NCI-H69 (cell line): ENCODE results near the gene CCR4.
A peak's percentile ranks its signal among the peaks of the same experiment; 100 is the strongest.
"Not testable (repeated sequence)": the region's sequence is repeated elsewhere in the genome, so short reads cannot be mapped to it uniquely, and the experiment has no call there.

ENCODE experiments used
- DNase-seq: peaks from one replicate; lab custom pipeline; 2025; lab: John Stamatoyannopoulos, UW

The CCR4 gene

DNA sequence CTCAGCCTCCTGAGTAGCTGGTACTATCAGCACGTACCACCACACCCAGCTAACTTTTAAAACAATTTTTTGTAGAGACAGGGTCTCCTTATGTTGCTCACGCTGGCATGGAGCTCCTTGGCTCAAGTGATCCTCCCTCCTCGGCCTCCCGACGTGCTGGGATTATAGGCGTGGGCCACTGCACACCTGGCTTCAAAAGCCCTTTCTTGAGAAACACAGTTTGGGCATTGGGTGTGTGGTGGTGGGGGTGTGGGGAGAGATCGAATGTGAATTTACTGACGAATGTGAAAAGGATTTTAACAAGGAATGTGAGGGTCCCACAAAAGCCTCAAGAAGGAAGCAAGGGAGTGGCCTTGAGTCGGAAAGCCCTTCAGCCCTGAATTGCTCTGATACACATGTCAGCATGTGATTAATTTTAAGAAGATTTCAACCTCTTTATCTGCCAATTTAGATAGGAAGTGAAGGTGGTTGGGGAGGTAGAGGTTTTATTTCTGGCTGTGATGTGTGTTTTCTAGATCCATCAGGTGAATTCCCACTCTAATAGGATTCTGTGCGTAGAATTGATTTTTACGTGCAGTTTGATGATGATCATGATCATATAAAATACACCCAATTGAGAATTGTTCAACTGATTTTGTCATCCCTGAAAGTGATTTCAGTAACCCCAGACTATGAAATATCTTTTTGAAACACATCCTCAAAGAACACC lies 1.1 kb downstream of the CCR4 start:
- DNase-seq: no peak

DNA sequence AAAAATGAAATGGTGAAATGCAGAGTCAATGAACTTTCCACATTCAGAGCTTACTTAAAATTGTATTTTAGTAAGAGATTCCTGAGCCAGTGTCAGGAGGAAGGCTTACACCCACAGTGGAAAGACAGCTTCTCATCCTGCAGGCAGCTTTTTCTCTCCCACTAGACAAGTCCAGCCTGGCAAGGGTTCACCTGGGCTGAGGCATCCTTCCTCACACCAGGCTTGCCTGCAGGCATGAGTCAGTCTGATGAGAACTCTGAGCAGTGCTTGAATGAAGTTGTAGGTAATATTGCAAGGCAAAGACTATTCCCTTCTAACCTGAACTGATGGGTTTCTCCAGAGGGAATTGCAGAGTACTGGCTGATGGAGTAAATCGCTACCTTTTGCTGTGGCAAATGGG lies 3.1 kb downstream of the CCR4 start:
- no peak for DNase-seq

DNA sequence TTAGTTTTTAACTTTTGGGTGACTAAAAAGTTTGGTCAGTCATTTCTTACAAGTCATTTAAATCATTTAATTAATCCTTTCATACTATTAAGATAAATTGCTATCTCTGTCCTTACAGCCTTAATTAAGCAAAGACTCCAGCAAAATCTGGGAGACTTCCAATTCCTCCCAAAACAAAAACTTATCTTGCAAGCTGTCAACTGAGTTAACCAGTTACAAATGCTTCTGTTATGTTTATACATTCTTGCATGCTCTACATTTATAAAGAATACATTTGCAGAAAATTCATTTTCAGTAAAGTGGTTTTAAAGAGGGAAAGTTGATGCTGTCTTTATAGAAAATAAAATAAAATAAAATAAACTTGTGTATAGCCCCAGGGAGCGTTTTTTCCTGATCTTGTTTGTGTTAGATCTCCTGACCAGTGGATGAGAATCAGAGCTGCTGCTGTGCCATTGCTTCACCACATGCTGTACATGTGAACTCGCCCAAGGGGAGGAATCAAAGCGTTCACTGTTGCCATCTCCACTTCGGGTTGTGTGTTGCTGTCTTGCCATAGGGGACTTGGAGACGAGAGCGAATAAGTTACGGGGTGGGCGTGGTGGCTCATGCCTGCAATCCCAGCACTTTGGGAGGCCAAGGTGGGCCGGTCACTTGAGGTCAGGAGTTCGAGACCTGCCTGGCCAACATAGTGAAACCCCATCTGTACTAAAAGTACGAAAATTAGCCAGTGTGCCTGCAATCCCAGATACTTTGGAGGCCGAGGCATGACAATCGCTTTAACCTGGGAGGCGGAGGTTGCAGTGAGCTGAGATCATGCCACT lies 5.5 kb downstream of the CCR4 start:
- DNase-seq: no peak

DNA sequence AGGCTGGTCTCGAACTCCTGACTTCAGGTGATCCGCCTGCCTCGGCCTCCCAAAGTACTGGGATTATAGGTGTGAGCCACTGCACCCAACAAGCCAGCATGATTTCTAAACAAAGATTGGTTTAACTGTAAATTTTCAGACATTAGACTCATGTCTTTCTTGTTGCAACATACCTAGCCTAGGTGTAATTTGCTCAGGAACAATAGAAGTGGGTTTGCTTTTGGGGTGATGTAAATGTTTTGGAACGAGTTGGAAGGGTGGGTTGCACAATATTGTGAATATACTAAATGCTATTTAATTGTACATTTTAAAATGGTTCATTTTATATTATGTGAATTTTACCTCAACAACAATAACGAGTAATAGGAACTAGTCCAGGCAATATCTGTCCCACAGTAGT lies 7.1 kb downstream of the CCR4 start:
- DNase-seq: no peak

DNA sequence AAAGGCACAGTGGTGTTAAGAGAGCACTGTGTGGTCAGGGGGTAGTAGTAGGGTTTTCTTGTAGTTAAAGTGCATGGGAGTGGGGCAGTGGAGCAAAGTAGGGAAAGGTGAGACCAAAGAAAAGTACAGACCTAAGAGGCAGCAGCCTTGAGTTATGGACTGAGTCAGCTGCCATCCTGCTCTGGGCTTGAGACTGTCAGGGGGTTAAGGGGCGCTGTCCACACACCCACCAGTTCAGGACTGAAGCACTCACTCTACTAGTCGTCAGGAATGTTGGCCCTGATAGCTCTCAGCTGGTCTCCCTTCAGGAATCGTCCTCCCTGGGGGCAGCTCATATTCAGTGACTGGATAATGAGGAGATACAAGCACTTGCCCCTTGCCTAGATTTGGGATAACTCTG lies 7.9 kb downstream of the CCR4 start:
- DNase-seq: no peak

DNA sequence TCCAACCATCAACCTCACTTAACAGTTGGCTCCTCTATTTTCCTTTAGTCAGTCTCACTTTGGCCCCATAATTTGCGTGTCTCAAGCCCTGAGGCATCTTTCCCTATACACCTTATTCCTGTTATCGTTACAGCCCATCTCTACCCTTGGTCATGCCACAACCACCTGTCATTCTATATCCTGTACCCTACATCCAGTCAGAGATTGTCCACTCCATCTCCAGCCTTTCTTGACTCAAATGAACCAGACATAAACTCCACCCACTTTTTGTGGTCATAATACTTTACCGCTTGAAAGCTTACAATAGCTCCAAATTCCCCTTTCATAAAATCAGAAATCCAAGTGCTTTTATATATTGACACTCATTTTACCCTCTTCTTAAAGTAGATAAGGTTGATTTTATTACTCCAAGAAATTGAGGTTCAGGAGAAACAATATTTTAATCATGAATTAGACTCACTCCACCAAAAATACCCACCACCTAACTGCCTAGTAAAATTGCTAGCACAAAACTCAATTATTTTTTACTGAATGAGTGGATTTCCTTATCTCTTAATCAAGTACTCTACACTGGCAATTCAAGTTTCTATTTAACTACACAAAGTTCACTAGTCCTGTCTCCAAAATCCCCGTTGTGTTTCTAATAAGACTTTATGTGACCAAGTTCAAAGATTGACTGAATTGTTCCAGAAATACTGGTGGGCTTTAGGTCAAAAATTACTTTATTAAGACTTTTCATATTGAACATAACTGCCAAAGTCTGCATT lies 9.1 kb downstream of the CCR4 start:
- no peak for DNase-seq

DNA sequence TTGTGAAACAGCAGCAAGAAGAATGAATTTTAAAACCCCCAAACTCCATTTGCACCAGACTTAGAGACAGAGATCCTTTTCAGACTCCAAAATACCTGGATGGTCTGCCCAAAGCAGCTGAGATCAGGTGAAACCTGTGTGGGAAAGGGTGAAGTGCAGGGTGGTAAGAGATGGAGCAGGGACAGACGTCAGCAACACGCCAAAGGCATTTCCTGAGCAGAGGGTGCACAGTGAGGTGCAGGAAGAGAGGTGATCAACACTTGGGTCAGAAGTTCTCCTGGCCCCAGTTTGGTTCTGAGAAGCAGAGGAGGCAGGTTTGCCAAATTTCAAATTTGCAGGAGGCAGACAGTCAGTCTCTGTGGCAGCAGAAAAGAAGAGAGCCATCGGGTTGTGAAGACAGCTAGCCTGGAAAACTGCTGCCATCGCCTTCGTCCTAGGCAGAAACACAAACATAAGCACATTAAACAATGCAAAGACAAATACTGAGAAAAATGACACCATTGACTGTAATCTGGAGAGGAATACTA lies 9.8 kb downstream of the CCR4 start:
- DNase-seq: no peak

DNA sequence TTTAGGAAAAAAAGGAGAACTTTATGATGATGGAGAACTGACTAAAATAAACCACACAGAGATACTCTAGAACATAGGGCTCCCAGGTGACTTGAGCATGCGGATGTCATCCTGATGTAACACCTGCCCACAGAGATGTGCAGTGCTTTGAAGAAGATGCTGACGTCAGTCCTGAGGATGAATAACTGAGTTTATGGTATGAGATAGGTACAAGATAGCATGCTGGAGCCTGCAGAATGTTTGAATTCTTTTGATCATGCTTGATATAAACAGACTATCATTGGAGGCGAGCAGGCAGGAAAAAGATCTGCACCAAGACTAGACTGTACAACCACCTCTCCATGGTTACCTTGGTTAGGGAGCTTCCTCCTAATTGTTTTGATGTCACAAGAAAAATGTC lies 12.4 kb downstream of the CCR4 start:
- DNase-seq: no peak

DNA sequence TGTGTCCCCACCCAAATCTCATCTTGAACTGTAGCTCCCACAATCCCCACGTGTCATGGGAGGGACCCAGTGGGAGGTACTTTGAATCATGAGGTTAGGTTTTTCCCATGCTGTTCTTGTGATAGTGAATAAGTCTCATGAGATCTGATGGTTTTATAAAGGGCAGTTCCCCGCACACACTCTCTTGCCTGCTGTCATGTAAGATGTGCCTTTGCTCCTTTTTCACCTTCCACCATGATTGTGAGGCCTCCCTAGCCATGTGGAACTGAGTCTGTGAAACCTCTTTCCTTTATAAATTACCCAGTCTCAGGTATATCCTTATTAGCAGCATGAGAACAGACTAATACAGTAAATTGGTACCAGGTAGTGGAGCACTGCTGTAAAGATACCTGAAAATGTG lies 13.3 kb downstream of the CCR4 start:
- DNase-seq: not testable (repeated sequence)

DNA sequence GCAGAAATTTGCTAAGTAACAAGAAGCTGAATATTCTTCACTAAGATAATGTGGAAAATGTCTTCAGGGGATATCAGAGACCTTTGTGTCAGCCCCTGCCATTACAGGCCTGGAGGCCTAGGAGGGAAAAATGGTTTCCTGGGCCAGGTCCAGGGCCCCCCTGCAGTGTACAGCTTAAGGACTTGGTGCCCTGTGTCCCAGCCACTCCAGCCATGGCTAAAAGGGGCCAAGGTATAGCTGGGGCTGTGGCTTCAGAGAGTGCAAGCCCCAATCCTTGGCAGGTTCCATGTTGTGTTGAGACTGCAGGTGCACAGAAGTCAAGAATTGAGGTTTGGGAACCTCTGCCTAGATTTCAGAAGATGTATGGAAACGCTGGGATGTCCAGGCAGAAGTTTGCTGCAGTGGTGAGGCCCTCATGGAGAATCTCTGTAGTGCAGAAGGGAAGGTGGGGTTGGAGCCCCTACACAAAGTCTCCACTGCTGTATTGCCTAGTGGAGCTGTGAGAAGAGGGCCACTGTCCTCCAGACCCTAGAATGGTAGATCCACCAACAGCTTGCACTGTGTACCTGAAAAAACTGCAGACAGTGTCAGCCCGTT lies 14.3 kb downstream of the CCR4 start:
- DNase-seq: not testable (repeated sequence)

DNA sequence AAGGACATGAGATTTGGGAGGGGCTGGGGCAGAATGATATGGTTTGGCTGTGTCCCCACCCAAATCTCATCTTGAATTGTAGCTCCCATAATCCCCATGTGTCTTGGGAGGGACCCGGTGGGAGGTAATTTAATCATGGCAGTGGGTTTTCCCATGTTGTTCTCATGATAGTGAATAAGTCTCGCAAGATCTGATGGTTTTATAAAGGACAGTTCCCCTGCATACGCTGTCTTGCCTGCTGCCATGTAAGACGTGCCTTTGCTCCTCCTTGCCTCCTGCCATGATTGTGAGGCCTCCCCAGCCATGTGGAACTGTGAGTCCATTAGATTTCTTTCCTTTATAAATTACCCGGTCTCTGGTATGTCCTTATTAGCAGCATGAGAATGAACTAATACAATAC lies 15.2 kb downstream of the CCR4 start:
- not testable (repeated sequence) for DNase-seq

DNA sequence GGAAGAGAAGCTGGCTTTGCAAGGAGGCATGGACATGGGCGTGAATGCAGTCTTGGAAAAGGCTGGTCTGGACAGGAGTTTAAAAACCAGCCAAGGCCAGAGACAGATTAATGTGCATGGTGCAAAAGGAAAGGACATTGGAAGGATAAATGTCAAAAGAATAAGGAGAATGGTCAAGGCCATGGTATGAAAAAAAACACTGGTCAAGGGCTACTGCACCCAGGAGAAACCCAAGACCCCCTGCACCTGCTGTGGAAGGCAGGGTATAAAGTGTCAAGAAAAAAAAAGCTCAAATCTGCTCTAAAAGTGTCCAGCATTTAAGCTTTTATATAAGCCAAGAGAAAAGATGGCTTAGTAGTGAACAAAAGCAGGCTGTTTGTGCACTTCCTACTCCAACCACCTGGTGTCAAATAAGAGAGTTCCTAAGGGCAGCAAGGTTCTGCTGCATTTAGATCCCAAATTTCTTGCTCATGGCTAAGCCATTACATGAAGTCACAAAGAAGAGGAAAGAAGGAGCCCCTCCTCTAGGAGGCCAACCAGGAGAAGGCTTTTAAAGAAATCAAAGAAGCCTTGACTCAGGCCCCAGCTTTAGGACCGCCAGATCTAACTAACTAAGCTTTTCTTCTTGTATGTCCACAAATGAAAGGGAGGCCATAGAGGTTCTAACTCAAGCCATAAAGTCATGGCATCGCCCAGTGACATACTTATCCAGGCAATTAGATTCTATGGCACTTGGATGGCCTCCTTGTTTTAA lies 16.9 kb downstream of the CCR4 start:
- no peak for DNase-seq

DNA sequence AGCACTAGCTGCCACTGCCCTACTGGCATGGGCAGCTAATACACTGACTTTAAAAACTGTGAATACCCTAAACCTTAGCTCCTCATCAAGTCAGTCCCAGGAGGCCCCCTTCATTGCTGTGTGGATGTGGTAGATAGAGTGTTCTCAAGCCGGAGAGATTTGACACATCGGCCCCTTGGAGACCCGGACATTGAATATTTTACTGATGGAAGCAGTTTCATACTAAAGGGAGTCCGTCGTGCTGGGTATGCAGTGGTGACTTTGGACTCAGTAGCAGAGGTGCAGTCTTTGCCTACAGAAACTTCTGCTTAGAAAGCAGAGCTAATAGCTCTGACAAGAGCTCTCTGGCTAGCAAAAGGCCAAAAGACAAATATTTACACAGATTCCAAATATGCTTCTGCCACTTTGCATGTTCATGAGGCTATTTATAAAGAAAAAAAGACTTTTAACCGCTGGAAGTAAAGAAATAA lies 17.5 kb downstream of the CCR4 start:
- no peak for DNase-seq

DNA sequence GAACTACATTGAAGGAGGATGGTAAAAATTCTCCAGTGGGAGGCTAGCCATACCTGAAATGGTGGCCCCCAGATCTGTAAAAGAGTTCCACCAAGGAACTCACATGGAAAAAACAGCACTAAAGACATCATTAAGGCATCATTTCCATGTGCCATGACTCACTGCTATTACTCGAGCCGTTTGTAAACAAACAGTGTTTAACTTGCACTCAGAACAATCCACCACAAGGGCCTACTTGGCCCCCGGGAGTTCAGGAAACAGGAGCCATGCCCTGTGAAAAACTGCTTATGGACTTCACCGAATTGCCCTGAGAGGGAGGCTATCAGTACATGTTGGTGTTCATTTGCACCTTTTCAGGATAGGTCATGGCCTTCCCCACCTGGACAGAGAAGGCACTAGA lies 18.2 kb downstream of the CCR4 start:
- peak; percentile 55 for DNase-seq

DNA sequence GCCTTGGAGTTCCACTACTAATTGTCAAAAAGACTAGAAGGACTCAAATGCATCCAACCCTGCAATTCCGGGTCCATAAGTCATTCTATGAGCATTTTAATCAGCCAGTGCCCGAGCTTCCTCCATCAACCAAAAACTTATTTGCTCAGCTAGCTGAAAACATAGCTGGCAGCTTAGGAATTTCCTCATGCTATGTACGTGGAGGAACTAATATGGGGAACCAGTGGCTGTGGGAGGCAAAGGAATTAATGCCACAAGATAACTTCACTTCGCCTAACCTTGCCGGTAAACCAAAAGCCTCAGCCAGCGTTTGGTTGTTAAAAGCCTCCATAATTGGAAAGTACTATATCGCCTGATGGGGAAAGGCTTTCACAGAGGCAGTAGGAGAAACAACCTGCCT lies 19.8 kb downstream of the CCR4 start:
- not testable (repeated sequence) for DNase-seq

DNA sequence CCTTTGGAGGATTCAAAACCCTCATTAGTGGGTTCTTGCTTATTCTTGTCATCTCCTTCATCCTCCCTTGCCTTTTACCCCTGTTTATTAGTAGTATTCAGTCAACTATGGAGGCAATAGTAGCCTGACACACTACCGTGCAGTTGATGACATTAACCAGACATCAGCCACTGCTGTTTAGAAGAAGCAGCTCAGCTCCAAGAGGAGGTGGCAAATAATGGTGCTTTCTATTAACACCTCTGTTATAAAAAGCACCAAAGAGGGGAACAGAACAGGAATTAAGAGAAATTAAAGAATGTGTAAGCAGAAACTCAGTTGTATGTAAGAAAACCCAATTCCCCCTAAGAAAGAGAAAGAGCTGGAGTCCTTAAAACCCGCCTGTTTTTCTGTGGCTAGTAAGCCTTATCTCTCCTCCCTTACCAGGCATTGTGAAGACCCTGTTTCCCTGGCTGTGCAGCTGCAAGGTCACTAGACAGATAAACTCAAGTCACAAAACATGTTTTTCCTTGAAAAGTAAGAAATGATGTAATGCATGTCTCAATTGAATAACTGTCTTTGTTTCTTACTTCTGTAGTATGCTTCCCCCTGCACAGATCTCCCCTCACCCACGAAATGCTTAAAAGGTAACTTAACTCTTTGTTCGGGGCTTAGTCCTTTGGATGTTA lies 21.2 kb downstream of the CCR4 start:
- DNase-seq: no peak

DNA sequence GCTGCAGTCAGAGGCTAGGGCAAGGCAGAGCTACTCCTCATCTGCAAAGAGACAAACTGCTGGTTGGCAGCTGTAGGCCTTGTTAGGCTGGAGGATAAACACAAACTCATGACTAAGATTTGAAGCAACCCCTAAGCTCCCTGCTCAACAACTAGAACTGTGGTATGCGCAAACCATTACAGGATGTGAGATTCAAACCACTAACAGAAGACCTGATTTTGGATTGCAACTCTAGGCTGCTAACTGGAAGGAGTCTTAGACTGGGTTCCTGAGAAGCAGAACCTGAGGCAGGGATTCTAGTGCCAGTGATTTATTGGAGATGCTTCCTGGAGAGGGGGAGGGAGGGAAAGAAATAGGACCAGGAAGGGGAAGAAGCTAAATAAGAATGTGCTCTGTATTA lies 22.5 kb downstream of the CCR4 start:
- DNase-seq: no peak

DNA sequence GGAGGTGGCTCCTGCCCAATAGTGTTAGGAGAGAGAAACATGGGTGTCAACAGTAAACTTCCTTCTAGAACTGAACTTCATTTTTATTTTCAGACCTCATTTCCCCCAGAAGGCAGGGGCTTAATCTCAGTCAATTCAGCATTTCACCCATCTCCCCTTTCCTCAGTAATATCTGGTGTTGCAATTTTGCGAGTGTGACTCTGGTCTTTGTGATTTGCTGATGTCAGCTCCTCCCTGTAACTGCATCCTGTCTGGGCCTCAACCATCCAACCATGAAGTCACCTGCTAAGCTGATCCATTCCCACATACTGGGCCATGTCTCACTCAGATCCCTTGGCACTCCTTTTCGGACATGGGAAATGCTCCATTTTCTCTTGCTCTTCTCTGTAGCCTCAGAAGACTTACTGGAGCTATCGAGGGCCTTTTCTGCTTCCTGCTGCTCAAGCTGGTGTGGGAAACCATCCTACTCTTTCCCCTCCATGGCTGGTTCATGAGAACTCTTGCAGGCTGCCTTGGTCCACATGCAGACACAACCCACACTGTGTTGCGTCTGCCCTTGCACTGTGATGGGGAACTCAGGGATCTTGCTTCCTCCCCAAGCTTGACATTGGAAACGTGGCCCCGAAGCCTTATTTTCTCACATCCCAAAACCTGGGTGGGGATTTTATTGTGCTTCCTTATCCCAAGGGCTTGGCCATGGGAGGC lies 24.6 kb downstream of the CCR4 start:
- peak; percentile 1 for DNase-seq

DNA sequence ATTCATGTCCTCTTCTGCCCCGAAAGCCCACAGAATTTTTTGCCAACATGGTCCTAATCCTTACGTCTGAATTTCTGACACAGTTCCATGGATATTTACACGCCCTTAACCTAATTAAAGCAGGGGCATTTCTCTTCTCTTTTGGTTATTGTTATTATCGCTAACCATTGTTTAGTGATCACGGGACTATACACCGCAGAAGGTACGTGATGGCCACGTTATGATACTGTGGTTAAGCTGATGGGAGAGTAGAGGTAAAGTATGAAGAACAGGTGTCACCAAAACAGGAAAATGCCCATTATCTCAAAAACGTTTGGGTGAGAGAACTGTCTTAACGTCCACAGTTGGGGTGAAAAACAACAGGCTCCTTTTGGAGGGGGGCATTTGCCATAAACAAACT lies 26.4 kb downstream of the CCR4 start:
- DNase-seq: no peak

DNA sequence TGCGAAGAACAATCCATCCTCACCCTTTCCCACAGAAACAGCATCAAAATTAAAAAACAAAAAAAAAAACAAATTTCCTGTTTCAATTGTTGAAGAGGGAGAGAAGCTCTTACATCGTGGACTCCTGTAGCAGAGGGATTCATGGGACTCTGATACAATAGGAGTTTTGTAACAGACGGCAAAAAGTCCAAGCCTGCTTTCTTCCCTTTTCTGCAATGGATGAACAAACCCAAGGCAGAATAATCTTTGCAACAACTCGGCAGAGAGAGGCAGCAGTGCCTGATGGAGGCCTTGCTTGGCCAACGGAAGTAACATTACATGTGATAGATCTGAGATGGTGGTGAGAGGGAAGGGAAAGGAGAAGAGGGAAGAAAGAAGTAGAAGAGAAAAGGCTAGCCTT lies 26.9 kb downstream of the CCR4 start:
- no peak for DNase-seq
